ENCODE results near the gene ZNF571. TPM values are rescaled to one million over a fixed set of nuclear protein-coding genes. Genes with fewer than 3 reads are reported as not detected.

The ZNF571 gene
- polyA plus RNA-seq, 1 donor from 2014 or later: 7.9 TPM

- no peak overlapping the region for H3K4me2 ChIP-seq (ENCODE audit: low read length)
- H3K27me3 ChIP-seq (ENCODE audit: insufficient read depth, low read depth, low read length): no peaks in the 10 kb centered on the region
- peaks cover 45% of the 10 kb centered on the region for H3K9me3 ChIP-seq (ENCODE audit: low read length)
- no peak overlapping the region for H3K27ac ChIP-seq (ENCODE audit: low read length)
- H3K9ac ChIP-seq (ENCODE audit: low read length): no peak overlapping the region
- H3F3A ChIP-seq (ENCODE audit: insufficient read depth, low read length, poor library complexity, severe bottlenecking): no peaks in the 10 kb centered on the region
- H3K36me3 ChIP-seq (ENCODE audit: insufficient read depth, low read length): peaks cover 38% of the 10 kb centered on the region
- H3K9me2 ChIP-seq (ENCODE audit: insufficient read depth, low read length): no peaks in the 10 kb centered on the region
- no peaks in the 10 kb centered on the region for H3K79me2 ChIP-seq (replicated peaks; ENCODE audit: insufficient read depth, low read length)
- no peak overlapping the region for H2AFZ ChIP-seq (ENCODE audit: low read depth, low read length)
- H4K20me1 ChIP-seq (ENCODE audit: insufficient read depth): no peaks in the 10 kb centered on the region
- TF ChIP-seq POLR2AphosphoS5 (IDR thresholded peaks at IDR 0.05): no peak
- TF ChIP-seq TAF1 (IDR thresholded peaks at IDR 0.05; ENCODE audit: low read depth): no peak
- TF ChIP-seq SMC3 (conservative IDR thresholded peaks at IDR 0.05; ENCODE audit: poor library complexity): no peak
- TF ChIP-seq RAD21 (conservative IDR thresholded peaks at IDR 0.05): no peak
- no peak for TF ChIP-seq REST (IDR thresholded peaks at IDR 0.05; ENCODE audit: borderline replicate concordance)
- no peak for TF ChIP-seq CTCF (IDR thresholded peaks at IDR 0.05; ENCODE audit: poor library complexity, severe bottlenecking)
- TF ChIP-seq EZH2 (IDR thresholded peaks at IDR 0.05; ENCODE audit: borderline replicate concordance, insufficient read depth, low read length, poor library complexity, severe bottlenecking): no peak
- H3K4me3 ChIP-seq (ENCODE audit: low read length): no peak overlapping the region
Measured at GRCh38 chr19:37564624-37565369, 29.8 kb downstream of the ZNF571 start.

GRCh38 chr19:37563518-37563917 is 31.1 kb downstream of the ZNF571 start:
- Histone ChIP-seq H3K9ac (ENCODE audit: low read length) (no peak overlapping the region), H3F3A (ENCODE audit: insufficient read depth, low read length, poor library complexity, severe bottlenecking) (no peaks in the 10 kb centered on the region), H3K79me2 (replicated peaks; ENCODE audit: insufficient read depth, low read length) (no peaks in the 10 kb centered on the region), H2AFZ (ENCODE audit: low read depth, low read length) (no peak overlapping the region), H3K9me2 (ENCODE audit: insufficient read depth, low read length) (no peaks in the 10 kb centered on the region), H4K20me1 (ENCODE audit: insufficient read depth) (no peaks in the 10 kb centered on the region), H3K4me3 (ENCODE audit: low read length) (no peak overlapping the region), H3K27me3 (ENCODE audit: insufficient read depth, low read depth, low read length) (no peaks in the 10 kb centered on the region), H3K27ac (ENCODE audit: low read length) (no peak overlapping the region), H3K4me2 (ENCODE audit: low read length) (no peak overlapping the region), H3K9me3 (ENCODE audit: low read length) (peaks cover 41% of the 10 kb centered on the region), H3K36me3 (ENCODE audit: insufficient read depth, low read length) (peaks cover 35% of the 10 kb centered on the region)
- TF ChIP-seq POLR2AphosphoS5 (IDR thresholded peaks at IDR 0.05) (no peak), MXI1 (conservative IDR thresholded peaks at IDR 0.05; ENCODE audit: poor library complexity, severe bottlenecking) (no peak), EP300 (conservative IDR thresholded peaks at IDR 0.05; ENCODE audit: poor library complexity, severe bottlenecking) (no peak), SMC3 (conservative IDR thresholded peaks at IDR 0.05; ENCODE audit: poor library complexity) (no peak)

Measured in neural cell (in vitro differentiated cells).